ENCODE results near the gene PLEKHB2. TPM values are rescaled to one million over a fixed set of nuclear protein-coding genes. Genes with fewer than 3 reads are reported as not detected.
"Not testable (repeated sequence)": the region's sequence is repeated elsewhere in the genome, so short reads cannot be mapped to it uniquely, and the experiment has no call there.

The PLEKHB2 gene
- total and polyA plus RNA-seq, 8 donors, result 7.8 to 28.3 (median 18.4) TPM

- Histone ChIP-seq H3K9me3 (no peaks in the 10 kb centered on the region), H3K27me3 (no peaks in the 10 kb centered on the region), H3K36me3 (peaks cover 0 to 8% (median 0%) of the 10 kb centered on the region in 3 donors), H3K4me1 (no peaks in the 10 kb centered on the region), H3K27ac (no peak overlapping the region), H3K4me3 (no peak overlapping the region)
- peak; percentile 60 to 77 (median 65) for TF ChIP-seq CTCF (IDR thresholded peaks at IDR 0.05)
- intact Hi-C loops (cut with DNase I), result loop anchor here in 1 of 3 donors (10.0 kb wide), 1 partner anchor 181 kb away; no protein-coding TSS in a partner anchor
- FAIRE-seq (no peak), DNase-seq (peak; percentile 24 to 81 (median 55)), ATAC-seq (peak; percentile 87 to 98 (median 94))
- WGBS, 2 donors, result 30 to 32% methylated on average over 10 of the region's 10 CpGs
These were observed 49.0 kb downstream of the PLEKHB2 start for GRCh38 chr2:131154071-131154531.

- no peak overlapping the region for H3K4me3 ChIP-seq
- FAIRE-seq, result no peak
- H3K9me3 ChIP-seq, result no peaks in the 10 kb centered on the region
- H3K27me3 ChIP-seq, result no peaks in the 10 kb centered on the region
- H3K4me1 ChIP-seq, result no peaks in the 10 kb centered on the region
- H3K27ac ChIP-seq, result no peak overlapping the region
- peaks cover 0 to 4% (median 0%) of the 10 kb centered on the region in 3 donors for H3K36me3 ChIP-seq
- intact Hi-C loops (cut with DNase I), result loop anchor here in 1 of 3 donors (10.0 kb wide), 1 partner anchor 180 kb away; no protein-coding TSS in a partner anchor
- no peak for ATAC-seq
- peak in 1 of 6 donors; percentile 77 for DNase-seq
- TF ChIP-seq CTCF (IDR thresholded peaks at IDR 0.05), result no peak
- 67 to 72% methylated on average over 23 of the region's 23 CpGs for WGBS, 2 donors
These were observed 49.5 kb downstream of the PLEKHB2 start for GRCh38 chr2:131154647-131155046.

- intact Hi-C loops (cut with DNase I), result loop anchor here in 1 of 3 donors (10.0 kb wide), 1 partner anchor 179 kb away; no protein-coding TSS in a partner anchor
- DNase-seq (peak in 1 of 6 donors; percentile 48), ATAC-seq (no peak), FAIRE-seq (no peak)
- Histone ChIP-seq H3K27me3 (no peaks in the 10 kb centered on the region), H3K36me3 (no peaks in the 10 kb centered on the region), H3K9me3 (no peaks in the 10 kb centered on the region), H3K27ac (no peak overlapping the region), H3K4me1 (no peaks in the 10 kb centered on the region), H3K4me3 (no peak overlapping the region)
- TF ChIP-seq CTCF (IDR thresholded peaks at IDR 0.05), result no peak
- WGBS, 2 donors, result 87 to 92% methylated on average over 46 of the region's 46 CpGs
These were observed 50.2 kb downstream of the PLEKHB2 start for GRCh38 chr2:131155208-131155855.

- no peak for DNase-seq
- H3K9me3 ChIP-seq, result no peaks in the 10 kb centered on the region
- intact Hi-C loops (cut with DNase I), result loop anchor here in 1 of 3 donors (10.0 kb wide), 1 partner anchor 178 kb away; no protein-coding TSS in a partner anchor
- no peaks in the 10 kb centered on the region for H3K36me3 ChIP-seq
- no peak for TF ChIP-seq CTCF (IDR thresholded peaks at IDR 0.05)
- 66 to 77% methylated on average over 11 to 12 of the region's 12 CpGs for WGBS, 2 donors
- ATAC-seq, result no peak
- no peak overlapping the region for H3K4me3 ChIP-seq
- FAIRE-seq, result no peak
- no peak overlapping the region for H3K27ac ChIP-seq
- no peaks in the 10 kb centered on the region for H3K4me1 ChIP-seq
- no peaks in the 10 kb centered on the region for H3K27me3 ChIP-seq
These were observed 51.5 kb downstream of the PLEKHB2 start for GRCh38 chr2:131156452-131157149.

- H3K9me3 ChIP-seq; DNase-seq; H3K4me3 ChIP-seq; FAIRE-seq; H3K27me3 ChIP-seq; intact Hi-C loops (cut with DNase I); H3K4me1 ChIP-seq; H3K36me3 ChIP-seq; ATAC-seq; H3K27ac ChIP-seq: not testable (repeated sequence)
- 88 to 92% methylated on average over 5 of the region's 5 CpGs for WGBS, 2 donors
These were observed 60.4 kb downstream of the PLEKHB2 start for GRCh38 chr2:131165562-131165961.

All from pancreas (tissue), 10 donors.